Caco-2 (cell line): ENCODE measurements around the gene PEX14. TPM values are rescaled to one million over a fixed set of nuclear protein-coding genes. Genes with fewer than 3 reads are reported as not detected.

Experiments
- BruUV-seq: library from RNA; stranded (reverse); fragments of 400-500 nt; replicated peaks from 2 replicates; lab custom pipeline; 2021; lab: Mats Ljungman, UMichigan
- CTCF ChIA-PET: fragments of 300-600 bp; sonication (Branson Sonifier 250); formaldehyde crosslinking; loops from one replicate; lab custom pipeline; 2022; ENCODE audit warnings: antibody characterized with exemption; lab: Charles Lee
- POLR2A ChIA-PET: fragments of 300-600 bp; sonication (Branson Sonifier 250); formaldehyde crosslinking; loops from one replicate; lab custom pipeline; 2022; ENCODE audit warnings: antibody characterized with exemption; lab: Charles Lee
- DNase-seq, 2 experiments: peaks; one replicate each; pipeline versions ENCODE4 v3.0.0 to v3.0.0-alpha.2; 2020 to 2022
- H3K27me3 ChIP-seq: replicated peaks from 2 replicates; pipeline ENCODE4 v1.6.0; 2011; ENCODE audit warnings: low read length; ENCODE audit not compliant: control insufficient read depth, insufficient read depth
- H3K36me3 ChIP-seq: 2 replicates; pipeline ENCODE4 v1.5.1; 2011; ENCODE audit warnings: low read length; ENCODE audit not compliant: control insufficient read depth, insufficient read depth
- H3K4me1 ChIP-seq: fragments of 250-450 bp; sonication (Bioruptor Pico); 2 replicates; pipeline ENCODE4 v1.5.1; 2020; ENCODE audit warnings: mild to moderate bottlenecking
- H3K4me3 ChIP-seq: 2 replicates; pipeline ENCODE4 v1.5.1; 2011; ENCODE audit warnings: low read depth, mild to moderate bottlenecking, control low read depth, low read length
- H3K9me3 ChIP-seq: fragments of 250-450 bp; sonication (Bioruptor Pico); 2 replicates; pipeline ENCODE4 v1.5.1; 2020; ENCODE audit warnings: mild to moderate bottlenecking, moderate library complexity
- H3K27ac Mint-ChIP-seq: one replicate; pipeline ENCODE4 v1.8.0; 2022; ENCODE audit warnings: mixed read lengths; ENCODE audit not compliant: unreplicated experiment
- H3K27me3 Mint-ChIP-seq: one replicate; pipeline ENCODE4 v1.8.0; 2022; ENCODE audit warnings: mixed read lengths; ENCODE audit not compliant: insufficient read depth, unreplicated experiment
- H3K36me3 Mint-ChIP-seq: one replicate; pipeline ENCODE4 v1.8.0; 2022; ENCODE audit warnings: mild to moderate bottlenecking, mixed read lengths; ENCODE audit not compliant: insufficient read depth, unreplicated experiment
- H3K4me1 Mint-ChIP-seq: one replicate; pipeline ENCODE4 v1.8.0; 2022; ENCODE audit warnings: low read depth, mixed read lengths; ENCODE audit not compliant: unreplicated experiment
- H3K4me3 Mint-ChIP-seq: one replicate; pipeline ENCODE4 v1.8.0; 2022; ENCODE audit warnings: mild to moderate bottlenecking, moderate library complexity, mixed read lengths; ENCODE audit not compliant: unreplicated experiment
- H3K9me3 Mint-ChIP-seq: one replicate; pipeline ENCODE4 v1.8.0; 2022; ENCODE audit warnings: mixed read lengths; ENCODE audit not compliant: unreplicated experiment
- CTCF ChIP-seq, 2 experiments: fragments of 200-600 bp in 1 of 2; IDR thresholded peaks; 1 replicate in 1 of 2; 2 replicates in 1 of 2; pipeline versions ENCODE4 v1.5.1 to v1.8.0; 2011 to 2022; ENCODE audit warnings: antibody characterized with exemption in 1 of 2, control low read depth in 1 of 2, inconsistent platforms in 1 of 2, low read depth in 1 of 2, low read length in 1 of 2, mild to moderate bottlenecking in 1 of 2, moderate library complexity in 1 of 2; ENCODE audit not compliant: insufficient read depth in 1 of 2, severe bottlenecking in 1 of 2, unreplicated experiment in 1 of 2
- intact Hi-C: fragments of 100-400 bp; cut with micrococcal nuclease; formaldehyde crosslinking; loops from one replicate; pipeline ENCODE4 v1.10.0; 2022; ENCODE audit not compliant: unreplicated experiment
- total RNA-seq: library from RNA; stranded (reverse); gene quantifications from 2 replicates; pipeline ENCODE4 v1.2.3, GENCODE V29; 2022

Gene PEX14
- total RNA-seq, 1 experiment from 2014 or later = 22.2 TPM

DNA sequence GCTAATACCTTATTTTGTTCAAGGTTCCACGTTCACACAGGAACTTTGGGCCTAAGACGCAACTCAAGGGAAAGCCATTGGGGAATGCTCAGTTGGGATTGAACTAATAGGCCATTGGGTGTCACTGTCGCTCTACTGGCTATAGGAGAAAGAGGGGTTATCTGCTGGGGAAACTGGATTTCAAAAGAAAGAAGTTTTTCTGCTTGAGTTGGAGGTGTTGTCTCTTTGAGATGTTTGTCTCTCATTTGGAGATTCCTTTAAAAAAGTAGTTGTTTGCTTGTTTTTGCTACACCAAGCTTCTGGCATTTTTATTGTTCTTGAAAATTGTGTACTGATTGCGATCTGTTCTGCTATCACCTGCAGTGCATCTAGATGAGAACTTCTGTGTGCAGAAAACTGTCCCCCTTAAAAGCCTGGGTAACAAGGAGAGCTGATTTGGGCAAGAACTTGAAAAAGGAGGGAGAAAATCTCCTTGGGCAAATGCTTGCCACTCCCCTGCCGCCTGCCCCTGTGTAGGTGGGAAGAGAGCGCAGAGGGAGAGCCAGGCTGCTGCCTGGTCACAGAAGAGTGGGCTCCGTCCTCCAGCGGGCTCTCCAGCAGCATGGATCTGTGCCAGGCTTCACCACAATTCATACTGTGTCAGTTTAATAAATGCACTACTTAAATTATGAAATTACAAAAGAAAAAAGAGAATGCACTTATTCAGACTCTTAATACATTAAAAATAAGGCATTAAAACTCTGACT is 39.9 kb downstream of the PEX14 start:
- no TSS peak for BruUV-seq
- ChIA-PET CTCF (no interaction called here), POLR2A (interaction anchor here (0.5 kb wide), 1 partner anchor 58 kb away, joined by 3 read pairs; no protein-coding TSS in a partner anchor)
- H3K4me3 Mint-ChIP-seq = no peak overlapping the region
- peaks cover 39% of the 10 kb centered on the region for H3K4me1 Mint-ChIP-seq
- peak; percentile 43 to 70 for TF ChIP-seq CTCF (IDR thresholded peaks at IDR 0.05; ENCODE audit: insufficient read depth in 1 of 2, low read depth in 1 of 2, low read length in 1 of 2, severe bottlenecking in 1 of 2, unreplicated experiment in 1 of 2)
- Histone ChIP-seq H3K4me3 (no peak overlapping the region), H3K4me1 (peaks cover 42% of the 10 kb centered on the region), H3K9me3 (no peaks in the 10 kb centered on the region), H3K27me3 (no peaks in the 10 kb centered on the region), H3K36me3 (no peaks in the 10 kb centered on the region)
- intact Hi-C loops = loop anchor here (5.0 to 10.0 kb wide), 4 partner anchors 120 to 353 kb away; no protein-coding TSS in a partner anchor
- no peaks in the 10 kb centered on the region for H3K9me3 Mint-ChIP-seq
- DNase-seq = peak in 1 of 2 experiments; percentile 52
- H3K27me3 Mint-ChIP-seq = no peaks in the 10 kb centered on the region
- H3K27ac Mint-ChIP-seq = peak overlapping the region; percentile 57
- H3K36me3 Mint-ChIP-seq = peaks cover 6% of the 10 kb centered on the region

DNA sequence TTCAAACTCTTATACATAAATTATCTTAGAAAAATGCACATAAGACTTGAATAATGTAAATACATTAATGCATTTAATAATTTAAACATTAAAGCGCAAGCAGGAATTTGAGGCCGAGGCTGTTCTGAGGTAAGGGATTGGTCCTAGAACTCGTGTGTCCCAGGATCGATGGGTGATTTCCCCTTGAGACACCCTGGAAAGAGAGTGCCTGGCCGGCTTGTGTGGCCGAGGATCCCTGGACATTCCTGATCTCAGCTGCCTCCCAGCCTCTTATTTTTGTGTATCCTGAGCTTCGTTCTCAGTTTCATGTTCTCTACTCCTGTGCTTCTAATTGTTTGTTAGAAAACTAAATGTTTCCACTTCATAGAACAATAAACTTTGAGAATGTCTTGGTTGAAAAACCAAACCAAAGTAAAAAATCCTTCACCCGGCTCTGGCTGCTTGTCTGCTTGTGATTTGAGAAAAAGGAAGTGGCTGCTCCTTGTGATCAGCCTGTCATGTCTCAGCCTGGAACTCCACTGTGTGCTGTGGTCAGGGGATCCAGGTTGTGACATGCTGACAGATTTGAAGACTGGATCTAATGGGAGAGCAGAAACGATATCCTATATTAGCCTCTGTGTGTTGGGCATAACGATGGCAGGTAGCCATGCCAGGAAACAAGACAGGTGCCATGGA is 40.7 kb downstream of the PEX14 start:
- POLR2A ChIA-PET = interaction anchor here (0.5 kb wide), 1 partner anchor 59 kb away, joined by 3 read pairs; no protein-coding TSS in a partner anchor

More for the DNA sequence above, 40.7 kb downstream of the PEX14 start:
- no peaks in the 10 kb centered on the region for H3K27me3 ChIP-seq
- intact Hi-C loops = loop anchor here (10.0 kb wide), 2 partner anchors 119 to 179 kb away; no protein-coding TSS in a partner anchor
- CTCF ChIA-PET = no interaction called here
- H3K36me3 ChIP-seq = no peaks in the 10 kb centered on the region
- no peak for DNase-seq
- no peaks in the 10 kb centered on the region for H3K27me3 Mint-ChIP-seq
- H3K4me3 Mint-ChIP-seq = no peak overlapping the region
- no TSS peak for BruUV-seq
- peaks cover 7% of the 10 kb centered on the region for H3K36me3 Mint-ChIP-seq
- H3K4me1 Mint-ChIP-seq = peaks cover 39% of the 10 kb centered on the region
- H3K4me1 ChIP-seq = peaks cover 35% of the 10 kb centered on the region
- no peak overlapping the region for H3K27ac Mint-ChIP-seq
- no peak for TF ChIP-seq CTCF (IDR thresholded peaks at IDR 0.05; ENCODE audit: insufficient read depth in 1 of 2, low read depth in 1 of 2, low read length in 1 of 2, severe bottlenecking in 1 of 2, unreplicated experiment in 1 of 2)
- no peaks in the 10 kb centered on the region for H3K9me3 Mint-ChIP-seq
- no peaks in the 10 kb centered on the region for H3K9me3 ChIP-seq
- H3K4me3 ChIP-seq = no peak overlapping the region
